Stimulated activated CD4-positive, alpha-beta T cell treated with anti-CD3 and anti-CD28 coated beads, Interleukin-15, amount 100 ng/mL, for 48 hours (primary cell): ENCODE results near the gene C11orf86.
"Not testable (repeated sequence)": the region's sequence is repeated elsewhere in the genome, so short reads cannot be mapped to it uniquely, and the experiment has no call there.

Experiments
- DNase-seq, 2 donors: peaks; one replicate each; pipeline ENCODE4 v3.0.0-alpha.2; 2020; ENCODE audit warnings: low read depth in 2 of 2

C11orf86 gene, protein sequence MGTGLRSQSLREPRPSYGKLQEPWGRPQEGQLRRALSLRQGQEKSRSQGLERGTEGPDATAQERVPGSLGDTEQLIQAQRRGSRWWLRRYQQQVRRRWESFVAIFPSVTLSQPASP

DNA sequence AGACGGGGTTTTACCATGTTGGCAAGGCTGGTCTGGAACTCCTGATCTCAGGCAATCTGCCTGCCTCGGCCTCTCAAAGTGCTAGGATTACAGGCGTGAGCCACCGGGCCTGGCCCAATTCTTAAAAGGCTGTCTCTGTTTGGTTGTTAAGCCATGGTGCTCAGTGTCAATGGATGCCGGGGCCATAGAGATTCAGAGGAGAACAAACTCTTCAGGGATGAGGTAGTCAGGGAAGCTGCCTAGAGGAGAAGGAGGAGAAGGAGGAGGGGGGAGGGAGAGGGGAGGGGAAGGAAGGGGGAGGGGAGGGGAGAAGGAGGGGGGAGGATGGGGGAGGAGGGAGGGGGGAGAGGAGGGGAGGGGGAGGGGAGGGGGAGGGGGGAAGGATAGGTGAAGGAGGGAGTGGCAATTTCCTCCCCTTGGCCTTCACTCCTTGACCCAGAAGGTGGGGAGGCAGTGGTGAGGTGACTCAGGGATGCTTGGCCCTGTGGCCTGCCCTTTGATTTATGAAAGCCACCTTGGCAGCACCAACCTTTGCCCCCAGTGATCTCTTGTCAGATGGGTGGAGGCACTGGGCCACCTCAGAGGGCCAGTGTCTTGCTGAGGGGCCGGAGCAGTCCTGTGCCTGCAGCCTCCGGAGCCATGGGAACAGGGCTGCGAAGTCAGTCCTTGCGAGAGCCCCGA is at the start of gene C11orf86:
Gene C11orf86, plus strand, starts transcription at position 581 of the 681 bp plus-strand sequence. Its CDS starts 59 bp downstream, at position 640.
- DNase-seq, result no peak

DNA sequence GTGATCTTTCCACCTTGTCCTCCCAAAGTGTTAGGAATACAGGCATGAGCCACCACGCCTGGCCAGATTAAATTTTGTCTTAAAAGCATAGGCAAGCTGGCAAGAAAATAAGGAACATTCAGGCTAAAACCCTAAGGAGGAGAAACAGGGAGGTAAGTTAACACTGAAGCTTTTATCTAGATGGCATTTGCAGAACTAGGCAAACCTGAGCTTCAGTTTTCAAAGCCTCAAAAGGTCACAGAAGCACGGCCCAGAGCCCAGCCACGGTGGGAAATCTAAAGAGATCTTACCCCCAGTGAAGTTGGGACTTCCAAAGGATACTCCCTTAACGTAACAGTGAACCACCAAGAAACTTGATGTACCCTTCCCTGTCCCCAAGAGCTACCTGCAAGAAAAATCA is 45.4 kb upstream of the C11orf86 start:
- no peak for DNase-seq

DNA sequence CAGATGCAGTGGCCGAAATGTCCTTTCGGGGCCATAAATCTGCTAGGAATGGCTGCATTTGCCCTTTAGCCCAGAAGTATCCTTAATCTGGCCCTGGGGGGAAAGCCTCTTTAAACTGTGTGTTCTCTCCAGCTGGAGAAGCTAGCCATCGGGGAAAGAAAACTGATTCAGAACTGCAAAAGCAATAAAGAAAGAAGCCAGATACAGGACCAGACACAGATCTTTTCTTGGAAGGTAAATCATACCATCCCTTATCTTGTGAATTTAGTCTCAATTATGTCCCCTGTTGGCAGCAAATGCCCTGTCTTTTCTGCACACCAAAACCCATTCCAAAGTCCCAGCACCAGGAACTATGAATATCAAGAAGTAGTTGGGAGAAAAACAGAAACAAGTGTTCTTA is 42.6 kb upstream of the C11orf86 start:
- DNase-seq, result no peak

DNA sequence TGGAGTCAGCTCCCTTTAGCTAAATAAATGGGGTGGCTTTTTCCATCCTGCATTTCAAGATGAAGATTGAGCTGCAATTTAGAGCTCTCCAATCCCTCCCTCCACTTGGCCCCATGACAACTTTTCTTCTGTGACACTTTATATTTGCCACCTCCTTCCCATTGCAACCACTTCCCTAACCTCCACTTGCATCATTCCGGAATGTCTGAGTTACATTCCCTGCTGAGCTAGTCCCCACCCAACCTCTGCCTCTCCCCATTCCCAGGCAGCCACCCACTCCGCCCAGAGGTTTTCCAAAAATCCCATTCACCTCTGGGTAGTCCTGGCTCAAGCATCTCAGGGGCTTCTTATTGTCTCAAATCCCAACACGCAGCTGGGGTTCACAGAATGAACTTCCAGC is 41.6 kb upstream of the C11orf86 start:
- no peak for DNase-seq

GRCh38 chr11:66934950-66935779 is 39.9 kb upstream of the C11orf86 start:
- DNase-seq, result no peak

DNA sequence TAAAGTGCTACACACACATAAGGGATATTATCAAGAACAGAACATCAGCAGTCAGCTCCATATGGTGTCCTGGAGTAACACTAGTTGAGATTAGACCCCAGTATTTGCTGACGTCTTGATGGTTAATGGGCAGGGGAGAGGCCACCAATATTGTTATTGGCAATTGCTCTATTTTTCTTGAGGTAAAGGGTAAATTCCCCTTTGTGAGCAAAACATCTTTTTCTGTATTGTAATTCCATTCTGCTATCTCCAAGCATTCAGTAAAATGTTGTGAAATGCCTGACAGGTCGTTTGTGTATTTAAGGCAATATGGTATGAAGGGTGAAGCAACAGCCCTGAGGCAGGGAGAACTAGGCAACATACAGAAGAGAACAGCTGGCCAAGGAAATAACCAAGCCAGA is 38.8 kb upstream of the C11orf86 start:
- DNase-seq, result no peak

DNA sequence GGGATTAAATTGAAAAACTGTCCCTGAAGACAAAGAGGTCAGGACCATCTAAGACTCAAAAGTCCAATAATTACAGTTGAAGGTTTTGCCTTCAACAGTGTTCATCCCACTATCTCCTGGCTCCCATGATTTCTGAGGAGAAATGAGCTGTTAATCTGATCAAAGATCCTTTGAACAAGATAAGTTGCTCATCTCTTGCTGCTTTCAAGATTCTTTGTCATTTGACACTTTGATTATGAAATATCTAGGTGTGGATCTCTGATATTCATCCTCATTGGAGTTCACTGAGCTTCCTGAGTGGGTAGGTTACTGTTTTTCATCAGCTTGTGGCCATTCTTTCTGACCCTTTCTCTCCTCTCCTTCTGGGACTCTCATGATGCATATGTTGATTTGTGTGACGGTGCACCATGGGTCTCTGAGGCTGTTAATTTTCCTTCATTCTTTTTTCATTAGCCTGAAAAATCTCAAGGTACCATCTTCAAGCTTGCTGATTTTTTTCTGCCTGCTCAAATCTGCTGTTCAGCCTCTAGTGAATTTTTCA is 37.8 kb upstream of the C11orf86 start:
- no peak for DNase-seq

DNA sequence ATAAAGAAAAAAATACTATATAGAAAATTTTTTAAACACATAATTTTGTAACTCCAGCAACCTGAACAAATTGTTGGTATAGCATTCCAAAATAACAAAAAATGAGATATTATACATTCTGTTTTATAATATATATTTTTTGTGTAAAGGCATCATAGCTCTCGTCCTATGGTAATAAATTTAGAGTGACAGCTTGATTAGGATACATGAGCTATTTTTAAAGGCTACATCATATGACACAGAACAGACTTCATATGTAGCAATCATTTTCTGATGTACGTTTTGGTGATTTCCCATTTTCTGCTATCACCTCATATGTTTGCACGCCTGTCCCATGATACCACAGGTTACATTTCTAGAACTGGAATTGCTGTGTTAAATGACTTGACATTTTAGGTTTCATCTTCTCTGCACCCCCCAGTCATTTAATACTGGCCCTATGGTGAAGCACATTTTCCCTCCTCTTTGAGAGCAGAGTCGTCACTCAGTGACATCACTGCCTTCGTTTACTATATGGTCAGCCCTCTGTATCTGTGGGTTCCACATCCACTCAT is 36.4 kb upstream of the C11orf86 start:
- no peak for DNase-seq

DNA sequence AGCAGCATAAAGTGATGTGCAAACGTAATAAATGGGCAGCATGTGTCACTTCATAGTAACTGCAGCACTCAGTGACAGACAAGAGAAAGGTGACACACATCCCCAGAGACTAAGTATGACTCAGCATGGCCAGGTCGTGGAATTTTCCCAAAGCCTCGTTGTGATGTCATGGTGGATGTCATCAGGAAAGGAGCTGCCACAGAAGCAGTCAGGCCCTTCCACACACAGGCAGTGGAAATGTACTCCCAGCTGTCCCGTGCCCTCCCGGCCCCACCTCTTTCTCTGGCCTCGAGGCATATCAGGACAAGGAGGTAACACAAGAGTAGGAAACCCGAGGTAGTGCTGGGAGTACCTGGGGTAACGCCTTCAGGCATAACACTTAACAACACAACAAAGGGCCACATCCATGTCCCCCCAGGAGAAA is 25.0 kb upstream of the C11orf86 start:
- peak; percentile 14 to 16 for DNase-seq

- DNase-seq, result no peak
These were observed 24.0 kb upstream of the C11orf86 start for GRCh38 chr11:66951135-66951534.

DNA sequence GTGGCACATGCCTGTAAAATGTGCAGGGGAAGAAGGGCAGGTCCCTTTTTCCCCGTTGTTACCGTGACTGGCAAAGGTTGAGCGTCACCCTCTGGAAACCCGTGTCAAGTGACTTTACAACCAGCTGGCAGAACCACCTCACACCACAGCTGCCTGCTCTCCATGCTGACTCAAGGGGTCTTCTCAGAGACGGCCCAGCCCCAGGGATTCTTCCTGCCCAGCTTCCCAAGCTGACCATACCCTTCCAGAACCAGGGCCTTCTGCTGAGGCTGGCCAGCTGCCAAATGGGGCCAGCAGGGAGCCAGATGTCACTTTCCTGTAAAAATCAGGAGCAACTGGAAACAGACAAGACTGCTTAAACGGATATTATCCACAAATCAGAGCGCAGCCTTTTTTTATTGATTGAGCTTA is 23.2 kb upstream of the C11orf86 start:
- DNase-seq, result no peak

GRCh38 chr11:66953081-66953833 is 21.8 kb upstream of the C11orf86 start:
- no peak for DNase-seq

GRCh38 chr11:66956689-66957290 is 18.3 kb upstream of the C11orf86 start:
- DNase-seq, result no peak

DNA sequence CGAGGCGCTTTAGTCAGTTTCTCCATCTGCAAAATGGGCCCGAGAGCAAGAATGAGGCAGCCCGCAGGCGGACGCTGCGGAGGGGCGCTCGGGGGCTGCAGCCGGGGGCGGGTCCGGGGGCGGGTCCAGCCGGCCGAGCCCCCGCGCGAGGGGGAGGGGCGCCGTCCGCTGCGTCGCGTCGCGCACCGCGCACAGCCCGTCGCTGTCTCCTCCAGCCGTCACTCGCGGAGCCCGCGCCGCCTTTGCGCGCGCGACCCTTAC is 17.2 kb upstream of the C11orf86 start:
- DNase-seq, result no peak

DNA sequence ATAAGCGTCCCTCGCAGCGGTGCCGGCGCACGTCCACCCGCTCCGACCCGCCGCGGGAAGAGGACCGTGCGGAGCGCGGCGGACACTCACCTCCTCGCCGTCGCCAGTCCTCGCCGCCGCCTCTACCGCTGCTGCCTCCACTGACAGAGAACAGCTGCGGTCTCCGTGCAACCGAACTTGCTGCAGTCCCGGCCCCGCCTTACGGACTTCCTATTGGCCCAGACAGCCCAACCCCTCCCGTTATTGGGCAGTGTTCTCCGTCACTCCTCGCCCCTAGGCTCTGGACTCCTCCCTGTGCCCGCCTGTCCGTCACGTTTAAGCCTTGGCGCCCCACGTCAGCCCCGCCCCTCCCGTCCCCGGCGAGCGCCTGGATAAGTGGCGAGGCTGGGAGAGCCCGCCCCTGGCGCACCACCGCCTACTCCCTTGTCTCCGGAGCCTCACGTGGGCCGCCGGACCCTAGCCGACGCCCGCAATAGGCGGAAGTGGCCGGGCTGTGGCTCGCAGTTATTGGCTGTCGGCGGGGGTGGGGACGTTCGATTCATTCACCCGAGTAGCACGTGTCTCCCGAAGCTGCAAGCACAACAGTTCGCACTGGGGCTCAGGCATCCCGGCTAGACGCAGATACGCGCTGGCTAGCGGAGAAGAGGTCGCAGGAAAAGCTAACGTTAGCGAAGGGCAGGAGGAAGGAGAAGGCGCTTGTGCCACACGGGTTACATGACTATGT is 16.7 kb upstream of the C11orf86 start, which contains the start of gene PC:
Gene PC, minus strand, starts transcription at position 152 of the 724 bp plus-strand sequence. CDS start 86,224 bp downstream, outside the sequence.
- DNase-seq, result peak; percentile 96 to 98

- no peak for DNase-seq
These were observed 16.2 kb upstream of the C11orf86 start for GRCh38 chr11:66958956-66959274.

GRCh38 chr11:66961691-66962213 is 13.4 kb upstream of the C11orf86 start:
- DNase-seq, result not testable (repeated sequence)

DNA sequence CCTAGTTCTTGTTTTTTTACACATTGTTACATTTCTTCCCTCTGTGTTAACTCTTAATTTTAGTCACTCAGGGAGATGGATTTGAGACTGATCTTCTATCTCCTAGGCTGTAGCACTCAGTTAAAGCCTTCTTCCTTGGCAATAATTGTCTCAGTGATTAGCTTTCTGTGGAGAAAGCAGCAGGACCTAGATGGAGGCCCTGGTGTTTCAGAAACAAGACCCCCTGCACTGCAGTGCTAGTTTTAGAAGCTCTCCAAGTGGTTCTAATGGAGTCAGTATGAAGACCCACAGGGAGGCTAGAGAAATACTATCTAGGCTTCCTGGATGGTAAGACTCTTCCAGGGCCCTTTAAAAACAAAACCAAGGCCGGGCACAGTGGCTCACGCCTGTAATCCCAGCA is 12.9 kb upstream of the C11orf86 start:
- no peak for DNase-seq

DNA sequence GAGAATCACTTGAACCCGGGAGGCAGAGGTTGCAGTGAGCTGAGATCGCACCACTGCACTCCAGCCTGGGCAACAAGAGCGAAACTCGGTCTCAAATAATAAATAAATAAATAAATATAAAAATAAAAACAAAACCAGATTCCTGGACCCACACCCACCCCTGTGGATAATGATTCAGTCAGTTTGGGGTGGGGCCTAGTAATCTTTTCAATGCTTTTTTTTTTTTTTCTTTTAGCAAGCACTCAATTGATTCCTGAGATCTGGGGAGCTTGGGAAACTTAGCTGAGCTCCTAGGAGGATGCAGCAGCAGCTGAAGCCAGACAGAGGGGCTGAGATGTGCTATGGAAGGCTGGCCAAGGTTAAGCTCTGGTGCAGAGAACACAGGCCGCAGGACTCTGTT is 12.3 kb upstream of the C11orf86 start:
- DNase-seq, result no peak

DNA sequence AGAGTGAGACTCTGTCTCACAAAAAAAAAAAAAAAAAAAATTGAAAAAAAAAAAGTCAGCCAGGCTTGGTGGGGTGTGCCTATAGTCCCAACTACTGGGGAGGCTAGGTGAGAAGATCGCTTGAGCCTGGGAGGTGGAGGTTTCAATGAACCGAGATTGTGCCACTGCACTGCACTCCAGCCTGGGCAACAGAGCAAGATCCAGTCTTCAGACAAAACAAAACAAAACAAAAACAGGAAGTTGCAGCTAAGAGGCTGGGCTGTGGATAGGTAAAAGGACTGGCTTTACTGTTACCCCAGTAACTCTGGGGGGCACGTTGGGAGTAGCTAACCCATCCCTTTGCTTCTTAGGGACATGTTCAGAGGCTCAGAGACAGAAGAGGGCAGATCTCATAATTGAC is 10.6 kb upstream of the C11orf86 start:
- no peak for DNase-seq

- DNase-seq, result no peak
These were observed 8.8 kb upstream of the C11orf86 start for GRCh38 chr11:66966351-66966750.
